H1 (cell line): ENCODE measurements around the gene EPB41L4A. TPM values are rescaled to one million over a fixed set of nuclear protein-coding genes. Genes with fewer than 3 reads are reported as not detected.

Experiments
- CTCF ChIA-PET: fragments of 300-600 bp; sonication (Branson Sonifier 250); formaldehyde crosslinking; loops from one replicate; lab custom pipeline; 2021; ENCODE audit not compliant: partially characterized antibody; lab: Charles Lee
- POLR2A ChIA-PET: fragments of 300-600 bp; sonication (Branson Sonifier 250); formaldehyde crosslinking; loops from one replicate; lab custom pipeline; 2021; ENCODE audit warnings: inconsistent platforms; ENCODE audit not compliant: partially characterized antibody; lab: Charles Lee
- DNase-seq, 2 experiments: peaks; one replicate each; pipeline versions ENCODE4 v3.0.0 to v3.0.0-alpha.2; 2010 to 2022; ENCODE audit warnings: low spot score in 2 of 2, low read depth in 1 of 2, mixed read lengths in 1 of 2
- FAIRE-seq: peaks from 2 replicates; lab custom pipeline; 2011; peaks lifted over from hg19 to GRCh38; lab: Jason Lieb, UNC
- H2AFZ ChIP-seq: 2 replicates; pipeline ENCODE4 v1.8.1; 2012; ENCODE audit warnings: low read length, inconsistent platforms
- H2AK5ac ChIP-seq: 2 replicates; pipeline ENCODE4 v1.6.1; 2013; ENCODE audit warnings: low read depth, low read length
- H2BK120ac ChIP-seq: replicated peaks from 2 replicates; pipeline ENCODE3; 2013; ENCODE audit warnings: low read depth, low read length, inconsistent platforms
- H2BK12ac ChIP-seq: 2 replicates; pipeline ENCODE4 v1.6.1; 2013; ENCODE audit warnings: low read depth, low read length
- H2BK15ac ChIP-seq: 2 replicates; pipeline ENCODE4 v1.6.1; 2013; ENCODE audit warnings: low read length
- H2BK20ac ChIP-seq: 2 replicates; pipeline ENCODE4 v1.6.1; 2013; ENCODE audit warnings: low read length
- H2BK5ac ChIP-seq: 2 replicates; pipeline ENCODE4 v1.6.1; 2013; ENCODE audit warnings: low read depth, low read length
- H3K14ac ChIP-seq: 2 replicates; pipeline ENCODE4 v1.6.1; 2013; ENCODE audit warnings: inconsistent platforms; ENCODE audit not compliant: insufficient read length
- H3K18ac ChIP-seq: 2 replicates; pipeline ENCODE4 v1.6.1; 2013; ENCODE audit warnings: low read length; ENCODE audit errors: extremely low read depth
- H3K23ac ChIP-seq: 2 replicates; pipeline ENCODE4 v1.6.1; 2013; ENCODE audit warnings: inconsistent platforms; ENCODE audit not compliant: insufficient read length
- H3K23me2 ChIP-seq: 2 replicates; pipeline ENCODE4 v1.6.1; 2013; ENCODE audit warnings: low read depth, low read length
- H3K27ac ChIP-seq: 2 replicates; pipeline ENCODE4 v1.6.1; 2011; ENCODE audit warnings: low read depth, low read length, inconsistent platforms
- H3K27me3 ChIP-seq, 4 experiments: replicated peaks in 1 of 4; 1 replicate in 1 of 4; 2 replicates in 3 of 4; pipeline versions ENCODE4 v1.6.1 to v1.8.1; 2011 to 2013; ENCODE audit warnings: low read length in 3 of 4, mild to moderate bottlenecking in 3 of 4, inconsistent platforms in 2 of 4, mixed read lengths in 2 of 4, moderate library complexity in 1 of 4; ENCODE audit not compliant: control insufficient read depth in 3 of 4, insufficient read depth in 3 of 4; ENCODE audit errors: extremely low read depth in 1 of 4
- H3K36me3 ChIP-seq, 4 experiments: 2 replicates each; pipeline versions ENCODE4 v1.6.1 to v1.8.1; 2011 to 2013; ENCODE audit warnings: mild to moderate bottlenecking in 4 of 4, low read length in 3 of 4, moderate library complexity in 2 of 4, control low read depth in 1 of 4, inconsistent platforms in 1 of 4; ENCODE audit not compliant: insufficient read depth in 4 of 4, control insufficient read depth in 2 of 4
- H3K4ac ChIP-seq: replicated peaks from 2 replicates; pipeline ENCODE3; 2013; ENCODE audit warnings: low read length, low read depth, mixed read lengths, inconsistent platforms; ENCODE audit not compliant: insufficient read length
- H3K4me1 ChIP-seq, 4 experiments: replicated peaks in 1 of 4; 1 replicate in 1 of 4; 2 replicates in 3 of 4; pipeline versions ENCODE4 v1.6.1 to v1.8.1; 2011 to 2013; ENCODE audit warnings: low read length in 3 of 4, inconsistent platforms in 2 of 4, mixed read lengths in 1 of 4; ENCODE audit not compliant: insufficient read depth in 4 of 4, control insufficient read depth in 3 of 4
- H3K4me2 ChIP-seq, 2 experiments: 2 replicates each; pipeline versions ENCODE4 v1.6.1 to v1.8.1; 2011 to 2013; ENCODE audit warnings: low read depth in 2 of 2, low read length in 2 of 2, control low read depth in 1 of 2, inconsistent platforms in 1 of 2, mild to moderate bottlenecking in 1 of 2; ENCODE audit not compliant: insufficient read depth in 1 of 2
- H3K4me3 ChIP-seq, 4 experiments: fragments of 200-600, 300-600 bp in 1 of 4; sonication (generic), shearing (Covaris generic), sonication (Bioruptor Twin) in 1 of 4; 2 replicates each; pipeline versions ENCODE4 v1.5.1 to v1.8.1; 2011 to 2016; ENCODE audit warnings: low read length in 4 of 4, low read depth in 3 of 4, control low read depth in 2 of 4, inconsistent platforms in 2 of 4, mild to moderate bottlenecking in 2 of 4, mixed read lengths in 1 of 4, moderate library complexity in 1 of 4; ENCODE audit not compliant: insufficient read depth in 2 of 4; ENCODE audit errors: extremely low read depth in 1 of 4
- H3K56ac ChIP-seq: replicated peaks from 2 replicates; pipeline ENCODE3; 2013; ENCODE audit warnings: low read depth, mild to moderate bottlenecking, mixed read lengths, low read length, inconsistent platforms; ENCODE audit not compliant: insufficient read length
- H3K79me1 ChIP-seq: 2 replicates; pipeline ENCODE4 v1.6.1; 2013; ENCODE audit warnings: low read depth, low read length, control low read depth
- H3K79me2 ChIP-seq, 2 experiments: 2 replicates each; pipeline versions ENCODE4 v1.6.1 to v1.8.1; 2012 to 2013; ENCODE audit warnings: low read length in 2 of 2, mild to moderate bottlenecking in 2 of 2, inconsistent platforms in 1 of 2; ENCODE audit not compliant: insufficient read depth in 2 of 2, control insufficient read depth in 1 of 2
- H3K9ac ChIP-seq, 4 experiments: replicated peaks in 1 of 4; 1 replicate in 1 of 4; 2 replicates in 3 of 4; pipeline versions ENCODE4 v1.6.1 to v1.8.1; 2011 to 2013; ENCODE audit warnings: low read depth in 3 of 4, low read length in 3 of 4, control low read depth in 2 of 4, mild to moderate bottlenecking in 2 of 4, moderate library complexity in 2 of 4, inconsistent platforms in 1 of 4; ENCODE audit errors: extremely low read depth in 1 of 4
- H3K9me3 ChIP-seq, 2 experiments: 2 replicates each; pipeline versions ENCODE4 v1.6.1 to v1.8.1; 2012 to 2013; ENCODE audit warnings: mild to moderate bottlenecking in 2 of 2, moderate library complexity in 2 of 2, control low read depth in 1 of 2, inconsistent platforms in 1 of 2, low read depth in 1 of 2, low read length in 1 of 2, mixed read lengths in 1 of 2; ENCODE audit not compliant: insufficient read depth in 2 of 2
- H4K20me1 ChIP-seq, 2 experiments: replicated peaks in 1 of 2; 2 replicates each; pipeline versions ENCODE3 to v1.8.1; 2011 to 2013; ENCODE audit warnings: inconsistent platforms in 2 of 2, low read length in 2 of 2, mild to moderate bottlenecking in 1 of 2; ENCODE audit not compliant: insufficient read depth in 2 of 2, control insufficient read depth in 1 of 2
- H4K5ac ChIP-seq: 2 replicates; pipeline ENCODE4 v1.6.1; 2013; ENCODE audit warnings: low read length, low read depth, mixed read lengths, inconsistent platforms; ENCODE audit not compliant: insufficient read length
- H4K8ac ChIP-seq: 2 replicates; pipeline ENCODE4 v1.8.0; 2013; ENCODE audit warnings: mild to moderate bottlenecking, moderate library complexity, low read length, inconsistent platforms; ENCODE audit not compliant: insufficient read depth; ENCODE audit errors: extremely low read depth
- H4K91ac ChIP-seq: replicated peaks from 2 replicates; pipeline ENCODE3; 2013; ENCODE audit warnings: low read length, mixed read lengths, inconsistent platforms; ENCODE audit not compliant: insufficient read length
- ATF2 ChIP-seq: IDR thresholded peaks from 2 replicates; pipeline ENCODE4 v1.6.1; 2012; ENCODE audit warnings: low read length, inconsistent platforms
- CEBPB ChIP-seq: IDR thresholded peaks from 2 replicates; pipeline ENCODE4 v1.6.1; 2012; ENCODE audit warnings: low read depth, low read length
- EGR1 ChIP-seq: IDR thresholded peaks from 2 replicates; pipeline ENCODE4 v1.6.1; 2011; ENCODE audit warnings: low read depth, low read length, borderline replicate concordance
- GABPA ChIP-seq: IDR thresholded peaks from 2 replicates; pipeline ENCODE4 v1.6.1; 2011; ENCODE audit warnings: mild to moderate bottlenecking, low read length, moderate library complexity, borderline replicate concordance; ENCODE audit not compliant: insufficient read depth
- GTF2F1 ChIP-seq: IDR thresholded peaks from 2 replicates; pipeline ENCODE4 v1.6.1; 2012; ENCODE audit warnings: low read depth, low read length, improper control_type of control experiment, borderline replicate concordance
- RFX5 ChIP-seq: IDR thresholded peaks from 2 replicates; pipeline ENCODE4 v1.6.1; 2011; ENCODE audit warnings: low read depth, low read length, improper control_type of control experiment, borderline replicate concordance
- RNF2 ChIP-seq: fragments of 200-900, 300-1000 bp; sonication (generic); IDR thresholded peaks from 2 replicates; pipeline ENCODE4 v1.7.1; 2016; ENCODE audit warnings: borderline replicate concordance, low read depth, mild to moderate bottlenecking, antibody characterized with exemption, low read length; ENCODE audit not compliant: poor library complexity, severe bottlenecking; ENCODE audit errors: missing control alignments
- RXRA ChIP-seq: IDR thresholded peaks from 2 replicates; pipeline ENCODE4 v1.6.1; 2011; ENCODE audit warnings: low read depth, mild to moderate bottlenecking, low read length, moderate library complexity; ENCODE audit not compliant: insufficient read depth
- SUZ12 ChIP-seq: fragments of 200-600 bp; sonication (generic); IDR thresholded peaks from 2 replicates; pipeline ENCODE4 v1.6.1; 2012; ENCODE audit warnings: mild to moderate bottlenecking, inconsistent platforms, low read length, moderate library complexity, mixed read lengths
- ZNF274 ChIP-seq: IDR thresholded peaks from 2 replicates; pipeline ENCODE4 v1.7.0; 2012; ENCODE audit warnings: low read length, borderline replicate concordance; ENCODE audit errors: extremely low read depth
- WGBS, 2 experiments: shearing (Covaris generic) in 1 of 2; methylation state at CpG; one replicate each; pipeline versions ENCODE4 v1.1.6 to v1.1.7; 2013 to 2015; ENCODE audit warnings: low lambda C conversion rate in 2 of 2, mixed read lengths in 2 of 2, inconsistent platforms in 1 of 2, low coverage in 1 of 2, missing lambda C conversion rate in 1 of 2; ENCODE audit not compliant: insufficient replicate concordance in 2 of 2, insufficient coverage in 1 of 2, insufficient read length in 1 of 2; ENCODE audit errors: extremely low coverage in 1 of 2, missing lambda C conversion rate in 1 of 2; 5-methylcytosine and 5-hydroxymethylcytosine counted together
- polyA plus RNA-seq, 7 experiments: library from polyadenylated mRNA; depleted of rRNA in 3 of 7; stranded (reverse) in 5 of 7; unstranded in 2 of 7; fragments of >200 nt in 5 of 7; fragments of 200-250 nt in 2 of 7; gene quantifications; 1 replicate in 5 of 7; 2 replicates in 1 of 7; 4 replicates in 1 of 7; pipeline versions ENCODE4 v1.2.1 to v1.2.3, GENCODE V29; 2011 to 2013; ENCODE audit warnings: missing spikeins in 2 of 7, mixed read lengths in 2 of 7
- total RNA-seq: library from RNA; stranded (reverse); fragmentation: NEBNext Ultra II Directional; extraction: Animal tissue kit (Norgen Biotek cat#: 25700); gene quantifications from 2 replicates; pipeline ENCODE4 v1.2.1, GENCODE V29; 2021
- TF ChIP-seq, protein P1 (sequence below): IDR thresholded peaks from 2 replicates; pipeline ENCODE4 v1.6.1; 2012; ENCODE audit warnings: inconsistent platforms

Gene EPB41L4A
- total and polyA plus RNA-seq, 2 of the 8 experiments (the other 6 are each of a cell fraction or from before 2014, with no cell fraction given): 1.6 to 4.6 TPM

GRCh38 chr5:112192072-112192471 lies 227.0 kb downstream of the EPB41L4A start:
- CTCF ChIA-PET: interaction anchor here (2.0 kb wide), 1 partner anchor 228 kb away, joined by 6 read pairs; no protein-coding TSS in a partner anchor
- no peak overlapping the region for H2BK12ac ChIP-seq
- no peak overlapping the region for H2AFZ ChIP-seq
- no peak overlapping the region for H2BK20ac ChIP-seq
- no peaks in the 10 kb centered on the region for H3K79me2 ChIP-seq
- no peak overlapping the region for H2BK15ac ChIP-seq
- no peak overlapping the region for H4K91ac ChIP-seq
- WGBS, 2 experiments: 85% methylated on average over 4 of the region's 4 CpGs; no CpG with 5 or more reads in 1 of the 2 experiments
- H3K56ac ChIP-seq: no peak overlapping the region
- H4K5ac ChIP-seq: no peak overlapping the region
- H2AK5ac ChIP-seq: no peak overlapping the region
- DNase-seq: no peak
- H3K4me1 ChIP-seq: no peaks in the 10 kb centered on the region
- no peaks in the 10 kb centered on the region for H4K20me1 ChIP-seq
- no peak overlapping the region for H2BK5ac ChIP-seq
- no peaks in the 10 kb centered on the region; the same call in 1 of the 2 replicates for H3K23me2 ChIP-seq
- no peak overlapping the region for H2BK120ac ChIP-seq
- H3K9me3 ChIP-seq: no peaks in the 10 kb centered on the region
- H3K14ac ChIP-seq: no peak overlapping the region
- no peak overlapping the region for H4K8ac ChIP-seq
- no peak overlapping the region for H3K27ac ChIP-seq
- no peak for FAIRE-seq
- H3K23ac ChIP-seq: no peak overlapping the region
- H3K79me1 ChIP-seq: no peaks in the 10 kb centered on the region
- H3K4ac ChIP-seq: no peak overlapping the region
- no peak overlapping the region for H3K4me3 ChIP-seq
- POLR2A ChIA-PET: no interaction called here
- H3K18ac ChIP-seq: no peak overlapping the region
- H3K36me3 ChIP-seq: no peaks in the 10 kb centered on the region
- no peak overlapping the region for H3K9ac ChIP-seq
- no peak overlapping the region for H3K4me2 ChIP-seq
- H3K27me3 ChIP-seq: no peaks in the 10 kb centered on the region
- no peak for TF ChIP-seq SUZ12
- no peak for TF ChIP-seq RXRA
- TF ChIP-seq RNF2: no peak
- no peak for TF ChIP-seq RFX5
- TF ChIP-seq ZNF274: no peak
- TF ChIP-seq EGR1: no peak
- no peak for TF ChIP-seq GTF2F1
- TF ChIP-seq, protein P1, sequence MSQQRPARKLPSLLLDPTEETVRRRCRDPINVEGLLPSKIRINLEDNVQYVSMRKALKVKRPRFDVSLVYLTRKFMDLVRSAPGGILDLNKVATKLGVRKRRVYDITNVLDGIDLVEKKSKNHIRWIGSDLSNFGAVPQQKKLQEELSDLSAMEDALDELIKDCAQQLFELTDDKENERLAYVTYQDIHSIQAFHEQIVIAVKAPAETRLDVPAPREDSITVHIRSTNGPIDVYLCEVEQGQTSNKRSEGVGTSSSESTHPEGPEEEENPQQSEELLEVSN: no peak
- no peak for TF ChIP-seq CEBPB
- TF ChIP-seq ATF2: no peak
- no peak for TF ChIP-seq GABPA
